GM18520 (cell line): Measurements from ENCODE around the gene OSTN.
"Not testable (repeated sequence)": the region's sequence is repeated elsewhere in the genome, so short reads cannot be mapped to it uniquely, and the experiment has no call there.

Experiments
- ATAC-seq: cut with Tn5 transposase; IDR thresholded peaks from one replicate; pipeline ENCODE4 v1.9.1; 2021; ENCODE audit not compliant: unreplicated experiment

Gene OSTN, protein sequence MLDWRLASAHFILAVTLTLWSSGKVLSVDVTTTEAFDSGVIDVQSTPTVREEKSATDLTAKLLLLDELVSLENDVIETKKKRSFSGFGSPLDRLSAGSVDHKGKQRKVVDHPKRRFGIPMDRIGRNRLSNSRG

DNA sequence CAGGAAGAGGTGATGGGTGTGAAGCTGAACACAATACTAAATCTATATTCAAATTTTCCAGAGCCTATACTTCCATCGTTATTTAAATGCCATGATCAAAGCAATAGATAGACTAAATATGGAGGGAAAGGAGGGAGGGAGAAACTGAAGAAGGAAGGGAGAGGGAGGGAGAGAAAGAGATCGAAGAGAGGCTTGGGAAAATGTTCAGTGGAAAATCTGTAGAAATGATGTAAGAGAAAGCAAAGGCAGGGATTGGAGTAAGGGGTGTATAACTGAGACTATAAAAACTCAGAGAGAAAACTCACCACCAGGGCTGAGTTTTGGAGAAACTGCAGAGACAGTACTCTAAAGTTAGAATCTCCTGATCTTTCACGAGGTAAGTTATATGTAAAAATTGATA, at the start of gene OSTN:
TSS of gene OSTN (plus strand) at position 310 of the 400 bp plus-strand sequence. CDS start 13,292 bp downstream, outside the sequence.
- no peak for ATAC-seq

DNA sequence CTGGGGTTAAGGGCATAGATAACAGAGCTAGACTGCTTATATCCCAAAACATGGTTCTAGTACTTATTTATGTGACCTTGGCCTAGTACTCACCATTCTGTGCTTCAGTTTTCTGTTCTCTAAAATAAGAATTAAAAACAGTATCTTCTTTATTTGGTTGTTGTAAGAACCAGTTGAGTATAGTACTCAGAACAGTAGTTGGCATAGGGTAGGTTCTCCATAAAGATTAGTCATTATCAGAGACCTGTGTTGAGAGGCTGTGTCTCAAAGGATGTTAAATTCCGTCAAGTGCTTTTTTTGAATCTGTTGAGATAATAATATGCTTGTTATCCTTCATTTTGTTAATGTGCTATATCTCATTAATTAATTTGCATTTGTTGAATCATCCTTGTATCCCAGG, 47.4 kb upstream of the OSTN start:
- ATAC-seq = no peak

DNA sequence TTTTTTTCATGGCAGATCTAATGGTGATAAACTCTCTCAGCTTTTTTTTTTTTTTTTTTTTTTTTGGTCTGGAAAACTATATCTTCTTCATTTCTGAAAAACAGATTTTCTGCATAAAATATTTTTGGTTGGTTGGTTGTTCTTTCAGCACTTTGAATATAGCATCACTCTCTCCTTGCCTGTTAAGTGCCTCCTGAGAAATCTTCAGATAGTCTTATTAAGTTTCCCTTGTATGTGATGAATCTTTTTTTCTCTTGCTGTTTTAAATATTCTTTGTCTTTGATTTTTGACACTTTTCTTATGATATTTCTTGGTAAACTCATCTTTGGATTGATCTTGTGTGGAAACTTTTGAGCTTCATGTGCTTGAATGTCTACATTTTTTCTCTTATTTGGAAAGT, 44.2 kb upstream of the OSTN start:
- no peak for ATAC-seq

DNA sequence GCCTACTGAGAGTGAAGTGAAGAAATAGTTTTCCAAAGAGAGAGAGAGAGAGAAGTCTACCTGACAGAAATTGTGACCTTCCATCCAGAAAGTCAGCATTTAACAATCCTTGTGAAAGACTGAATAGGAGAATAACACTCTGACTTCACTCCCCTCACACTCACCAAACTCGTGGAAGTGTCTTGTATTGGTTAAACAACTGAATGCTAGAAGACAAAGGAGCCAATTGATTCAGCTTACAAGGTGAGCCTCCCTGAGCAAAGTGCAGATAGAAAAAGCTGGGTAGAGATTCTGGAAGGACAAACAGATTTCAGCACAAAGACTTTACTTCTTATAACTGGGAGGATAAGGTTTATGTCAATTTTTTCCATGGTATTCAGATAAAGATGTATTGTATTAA, 40.8 kb upstream of the OSTN start:
- no peak for ATAC-seq

DNA sequence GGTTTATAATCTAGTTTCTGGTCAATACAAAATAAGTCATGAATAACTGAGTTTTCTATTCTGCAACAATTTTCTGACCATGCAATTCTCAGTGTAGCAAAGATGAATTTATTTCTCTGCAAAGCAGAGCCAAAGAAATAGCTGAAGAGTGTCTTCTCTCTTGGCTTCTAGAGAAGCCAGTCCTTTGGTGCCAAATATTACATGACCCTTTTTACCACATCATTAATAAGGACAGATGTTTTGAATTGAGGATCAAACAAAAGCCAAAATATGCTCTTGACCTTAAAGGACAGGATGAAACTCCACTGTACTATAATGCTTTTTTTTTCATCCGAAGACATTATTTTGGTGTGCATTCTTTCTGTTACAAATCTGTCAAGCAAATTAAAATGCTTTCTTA, 40.2 kb upstream of the OSTN start:
- no peak for ATAC-seq

DNA sequence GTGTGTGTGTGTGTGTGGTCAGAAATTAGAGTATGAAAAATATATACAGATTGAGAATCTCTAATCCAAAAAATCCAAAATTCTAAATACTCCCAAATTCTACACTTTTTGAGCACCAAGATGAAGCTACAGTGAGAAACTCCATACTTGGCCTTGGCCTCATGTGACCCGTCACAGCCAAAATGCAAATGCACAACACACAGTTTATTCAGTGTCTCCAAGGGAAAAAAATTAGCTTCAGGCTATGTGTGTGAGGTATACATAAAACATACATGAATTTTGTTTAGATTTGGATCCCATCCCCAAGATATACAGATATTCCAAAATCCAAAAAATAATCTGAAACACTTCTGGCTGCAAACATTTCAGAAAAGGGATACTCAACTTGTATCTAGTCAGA, 33.2 kb upstream of the OSTN start:
- no peak for ATAC-seq

DNA sequence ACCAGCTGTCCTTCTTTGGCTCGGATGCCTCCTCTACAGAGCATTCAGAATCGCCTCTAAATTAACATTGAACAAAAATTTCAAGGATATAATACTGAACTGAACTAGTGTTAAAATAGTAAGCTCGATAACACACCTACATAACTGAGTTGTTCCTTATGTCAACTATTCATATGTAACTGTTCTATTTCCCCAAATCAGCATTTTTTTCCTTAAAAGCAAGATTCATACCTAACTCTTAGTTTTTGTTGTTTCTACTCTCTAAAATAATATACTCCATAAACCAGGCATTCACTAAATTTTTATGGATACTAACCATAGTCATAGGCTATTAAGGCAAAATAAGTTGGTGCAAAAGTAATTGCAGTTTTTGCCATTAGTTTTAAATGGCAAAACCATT, 32.7 kb upstream of the OSTN start:
- no peak for ATAC-seq

DNA sequence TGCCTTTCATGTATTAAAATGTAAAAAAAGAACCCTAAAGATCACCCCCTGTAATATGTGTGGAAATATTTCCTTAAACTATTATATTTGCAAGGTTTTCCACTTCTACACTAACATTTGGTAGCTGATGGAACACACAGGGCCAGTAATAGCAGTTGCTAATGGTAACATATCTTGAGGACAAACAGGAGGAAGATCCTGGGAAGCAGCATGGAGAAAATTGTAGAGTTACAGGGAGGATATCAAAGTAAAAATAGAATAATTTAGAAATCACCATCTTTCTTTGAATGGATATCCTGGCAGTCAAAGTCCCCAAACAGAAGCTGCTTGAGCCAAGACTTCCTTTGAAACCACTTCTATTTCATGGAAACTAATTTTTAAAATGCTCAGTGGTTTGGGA, 29.5 kb upstream of the OSTN start:
- no peak for ATAC-seq

DNA sequence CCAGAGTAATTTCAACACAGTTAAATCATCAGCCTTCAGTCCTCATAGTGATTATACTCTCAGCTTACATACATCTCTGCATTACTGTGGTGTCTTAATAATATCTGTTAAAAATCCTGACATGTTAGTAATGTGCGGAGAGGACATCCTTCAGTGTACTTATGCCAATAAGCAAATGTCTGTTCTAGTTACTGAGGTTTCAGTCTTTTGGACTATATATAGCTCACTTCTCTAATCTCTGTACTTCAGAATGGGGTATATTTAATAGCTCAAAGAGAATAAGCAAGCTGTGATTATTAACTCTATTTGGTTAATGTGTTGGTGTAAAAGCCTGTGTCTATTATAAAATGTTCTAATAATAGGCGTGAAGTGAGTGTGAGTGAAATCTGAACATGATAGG, 28.9 kb upstream of the OSTN start:
- no peak for ATAC-seq

DNA sequence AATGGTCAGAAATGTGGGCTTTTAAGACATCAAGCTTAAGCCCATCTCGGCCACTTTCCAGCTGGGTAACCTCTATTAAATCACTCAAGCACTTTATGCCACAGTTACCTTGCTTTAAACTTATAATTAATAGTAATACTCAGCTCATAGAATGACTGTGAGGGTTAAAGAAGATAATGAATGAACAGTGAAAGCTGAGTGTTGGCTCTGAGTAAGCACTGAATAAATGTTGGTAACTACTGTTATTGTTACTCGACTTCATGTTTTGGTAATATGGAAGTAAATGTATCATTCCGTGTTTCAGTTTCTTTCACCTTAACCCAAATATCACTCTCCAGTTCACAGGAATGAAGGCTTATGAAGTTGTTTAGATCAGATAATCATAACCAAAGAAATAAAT, 23.9 kb upstream of the OSTN start:
- no peak for ATAC-seq

DNA sequence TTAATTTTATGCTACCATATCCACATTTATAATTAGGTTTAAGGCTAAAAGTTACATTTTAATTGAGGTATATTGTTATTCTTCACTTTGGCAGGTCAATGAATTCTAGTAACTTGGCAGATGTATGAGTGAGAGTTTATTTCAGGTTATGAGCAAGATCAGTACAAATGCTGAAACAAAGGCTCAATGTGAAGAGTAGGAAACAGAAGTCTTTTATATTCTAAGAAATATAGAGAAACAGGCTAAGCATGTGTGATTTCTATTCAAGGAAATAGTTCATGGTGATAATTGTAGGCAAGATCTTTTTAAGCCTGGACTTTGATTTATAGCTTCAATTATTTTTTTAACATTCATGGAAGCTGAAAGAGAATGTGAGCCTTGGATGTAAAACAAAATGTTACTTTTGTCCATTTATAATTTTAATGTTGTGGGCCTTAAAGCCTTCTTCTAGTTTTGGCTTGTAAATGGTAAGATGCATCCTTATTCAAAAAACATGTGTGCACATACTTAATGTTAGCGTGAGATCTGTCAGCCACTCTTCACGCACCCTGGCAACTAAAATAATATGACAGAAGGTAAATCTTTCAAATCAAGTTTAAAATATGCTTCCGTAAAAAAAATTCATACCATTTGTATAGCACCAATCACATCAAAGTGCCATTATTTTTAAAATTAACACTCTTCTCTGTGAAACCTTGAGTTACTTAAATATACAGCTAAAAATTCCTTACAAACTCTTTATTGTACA, 22.8 kb upstream of the OSTN start:
- no peak for ATAC-seq

DNA sequence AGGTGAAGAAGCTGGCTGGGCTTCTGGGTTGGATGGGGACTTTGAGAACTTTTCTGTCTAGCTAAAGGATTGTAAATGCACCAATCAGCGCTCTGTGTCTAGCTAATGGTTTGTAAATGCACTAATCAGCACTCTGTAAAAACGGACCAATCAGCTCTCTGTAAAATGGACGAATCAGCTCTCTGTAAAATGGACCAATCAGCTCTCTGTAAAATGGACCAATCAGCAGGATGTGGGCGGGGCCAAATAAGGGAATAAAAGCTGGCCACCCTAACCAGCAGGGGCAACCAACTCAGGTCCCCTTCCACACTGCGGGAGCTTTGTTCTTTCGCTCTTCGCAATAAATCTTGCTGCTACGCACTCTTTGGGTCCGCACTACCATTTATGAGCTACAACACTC, 13.7 kb upstream of the OSTN start:
- ATAC-seq = not testable (repeated sequence)

DNA sequence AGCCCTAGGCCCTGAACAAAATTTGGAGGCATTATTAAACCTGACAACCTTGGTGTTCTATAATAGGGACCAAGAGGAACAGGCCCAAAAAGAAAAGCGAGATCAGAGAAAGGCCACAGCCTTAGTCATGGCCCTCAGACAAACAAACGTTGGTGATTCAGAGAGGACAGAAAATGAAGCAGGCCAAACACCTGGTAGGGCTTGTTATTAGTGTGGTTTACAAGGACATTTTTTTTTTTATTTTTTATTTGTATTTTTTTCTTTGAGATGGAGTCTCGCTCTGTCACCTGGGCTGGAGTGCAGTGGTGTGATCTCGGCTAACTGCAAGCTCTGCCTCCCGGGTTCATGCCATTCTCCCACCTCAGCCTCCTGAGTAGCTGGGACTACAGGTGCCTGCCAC, 10.8 kb upstream of the OSTN start:
- not testable (repeated sequence) for ATAC-seq

DNA sequence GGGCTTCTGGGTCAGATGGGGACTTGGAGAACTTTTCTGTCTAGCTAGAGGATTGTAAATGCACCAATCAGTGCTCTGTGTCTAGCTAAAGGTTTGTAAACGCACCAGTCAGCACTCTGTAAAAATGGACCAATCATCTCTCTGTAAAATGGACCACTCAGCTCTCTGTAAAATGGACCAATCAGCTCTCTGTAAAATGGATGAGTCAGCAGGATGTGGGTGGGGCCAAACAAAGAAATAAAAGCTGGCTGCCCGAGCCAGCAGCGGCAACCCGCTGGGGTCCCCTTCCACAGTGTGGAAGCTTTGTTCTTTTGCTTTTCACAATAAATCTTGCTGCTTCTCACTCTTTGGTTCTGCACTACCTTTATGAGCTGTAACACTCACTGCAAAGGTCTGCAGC, 6.8 kb upstream of the OSTN start:
- not testable (repeated sequence) for ATAC-seq

DNA sequence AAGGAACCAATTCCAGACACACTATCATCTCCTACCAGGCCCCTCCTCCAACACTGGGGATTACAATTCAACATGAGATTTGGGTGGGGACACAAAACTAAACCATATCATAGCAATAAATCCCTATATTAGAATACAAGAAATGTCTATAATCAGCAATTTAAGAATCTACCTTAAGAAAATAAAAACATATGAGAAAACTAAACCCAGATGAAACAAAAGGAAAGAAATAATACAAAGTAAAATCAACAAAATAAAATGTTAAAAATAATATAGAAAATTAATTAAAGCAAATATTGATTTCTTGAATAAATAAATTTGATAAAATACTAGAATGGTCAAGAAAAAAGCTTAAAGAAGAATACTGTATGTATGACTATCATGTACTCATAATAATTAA, 6.1 kb upstream of the OSTN start:
- no peak for ATAC-seq

DNA sequence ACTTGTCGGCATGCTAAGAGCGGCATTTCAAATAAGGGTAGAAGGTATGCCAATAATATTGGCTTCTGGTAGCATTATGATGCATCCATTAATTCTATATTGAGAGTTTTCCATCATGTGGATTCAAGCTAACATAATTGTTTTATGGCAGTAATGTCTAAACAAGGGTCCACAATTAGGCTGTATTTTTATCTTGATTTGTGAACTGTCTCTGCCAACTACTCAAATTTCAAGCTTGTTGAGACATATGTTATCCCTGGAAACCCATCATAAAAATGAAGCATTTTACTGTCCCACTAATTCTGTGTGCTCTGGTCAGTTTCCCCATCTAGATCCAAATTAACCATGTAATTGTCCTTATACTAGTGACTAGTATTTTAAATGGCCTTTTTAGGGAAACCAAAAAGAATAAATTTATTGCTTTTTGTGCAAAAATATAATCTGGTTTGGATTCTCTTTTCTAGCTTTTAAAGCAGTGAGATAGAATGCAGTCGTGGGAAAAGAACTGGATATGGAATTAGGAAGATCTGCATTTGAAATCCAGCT, 1.2 kb upstream of the OSTN start:
- ATAC-seq = no peak

DNA sequence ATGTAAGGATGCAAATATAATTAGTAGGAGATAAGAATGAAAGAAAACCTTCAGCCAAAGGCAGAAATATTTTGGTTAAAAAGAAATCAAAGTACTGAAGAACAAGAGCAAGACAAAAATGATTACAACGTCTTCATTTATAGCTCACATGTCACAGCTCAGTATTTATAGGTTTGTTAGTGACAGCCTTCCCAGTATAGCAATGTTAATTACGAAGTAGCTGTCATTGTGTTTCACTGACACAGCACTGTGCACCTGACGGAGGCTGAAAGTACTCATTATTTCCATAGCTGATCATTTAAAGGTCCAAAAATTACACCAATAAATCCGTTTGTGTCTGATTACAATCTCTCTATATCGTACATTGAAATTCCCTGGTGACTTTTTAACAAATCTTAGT, 561 bp upstream of the OSTN start:
- ATAC-seq = no peak

DNA sequence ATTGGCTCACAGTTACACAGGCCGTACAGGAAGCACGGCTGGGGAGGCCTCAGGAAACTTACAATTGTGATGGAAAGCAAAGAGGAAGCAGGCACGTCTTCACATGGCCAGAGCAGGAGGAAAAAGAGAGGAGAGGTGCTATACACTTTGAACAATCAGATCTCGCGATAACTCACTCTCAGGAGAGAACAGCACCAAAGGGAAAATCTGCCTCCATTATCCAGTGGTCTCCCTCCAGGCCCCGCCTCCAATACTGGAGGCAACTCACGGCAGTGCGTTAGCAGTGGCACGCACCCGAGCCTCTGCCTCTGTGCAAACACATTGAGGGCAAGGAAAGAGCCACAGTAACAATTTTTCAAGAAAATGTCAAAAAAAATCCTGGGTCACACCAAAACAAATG, 11.0 kb downstream of the OSTN start:
- ATAC-seq = no peak

DNA sequence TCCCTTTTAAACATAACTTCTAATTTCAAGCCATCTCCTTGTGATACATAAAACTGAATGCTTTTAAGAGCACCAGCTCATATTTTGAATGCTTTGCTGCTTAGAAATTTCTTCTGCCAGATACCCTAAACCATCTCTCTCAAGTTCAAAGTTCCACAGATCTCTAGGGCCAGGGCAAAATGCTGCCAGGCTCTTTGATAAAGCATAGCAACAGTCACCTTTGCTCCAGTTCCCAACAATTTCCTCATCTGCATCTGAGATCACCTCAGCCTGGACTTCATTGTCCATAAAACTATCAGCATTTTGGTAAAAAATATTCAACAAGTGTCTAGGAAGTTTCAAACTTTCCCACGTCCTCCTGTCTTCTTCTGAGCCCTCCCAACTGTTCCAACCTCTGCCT, 17.5 kb downstream of the OSTN start:
- ATAC-seq = no peak

DNA sequence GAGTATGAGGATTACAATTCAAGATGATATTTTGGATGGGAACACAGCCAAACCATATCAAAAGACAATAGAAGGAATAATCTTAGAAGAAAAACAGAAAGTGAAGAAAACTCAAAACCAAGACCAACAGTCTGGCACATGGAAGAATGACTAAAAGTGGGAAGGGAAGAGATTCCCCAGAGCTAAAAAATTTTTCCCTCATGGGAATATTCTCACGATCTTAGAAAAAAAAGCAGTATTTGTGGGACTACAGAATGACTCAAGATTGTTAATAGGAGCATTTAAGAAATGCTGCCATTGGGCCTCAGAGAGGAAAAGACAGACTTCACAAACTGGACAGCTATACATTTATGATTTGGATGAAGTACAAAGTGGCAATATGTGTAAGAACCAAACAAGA, 18.3 kb downstream of the OSTN start:
- ATAC-seq = no peak

DNA sequence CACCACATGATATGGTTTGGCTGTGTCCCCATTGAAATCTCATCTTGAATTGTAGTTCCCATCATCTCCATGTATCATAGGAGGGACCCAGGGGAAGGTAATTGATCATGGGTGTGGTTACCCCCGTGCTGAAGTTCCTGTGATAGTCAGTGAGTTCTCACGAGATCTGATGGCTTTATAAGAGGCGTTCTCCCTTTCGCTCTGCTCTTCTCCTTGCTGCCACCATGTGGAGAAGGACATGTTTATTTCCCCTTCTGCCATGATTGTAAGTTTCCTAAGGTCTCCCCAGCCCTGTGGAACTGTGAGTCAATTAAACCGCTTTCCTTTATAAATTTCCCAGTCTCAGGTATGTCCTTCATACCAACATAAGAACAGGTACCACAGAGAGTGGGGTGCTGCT, 21.9 kb downstream of the OSTN start:
- ATAC-seq = no peak

DNA sequence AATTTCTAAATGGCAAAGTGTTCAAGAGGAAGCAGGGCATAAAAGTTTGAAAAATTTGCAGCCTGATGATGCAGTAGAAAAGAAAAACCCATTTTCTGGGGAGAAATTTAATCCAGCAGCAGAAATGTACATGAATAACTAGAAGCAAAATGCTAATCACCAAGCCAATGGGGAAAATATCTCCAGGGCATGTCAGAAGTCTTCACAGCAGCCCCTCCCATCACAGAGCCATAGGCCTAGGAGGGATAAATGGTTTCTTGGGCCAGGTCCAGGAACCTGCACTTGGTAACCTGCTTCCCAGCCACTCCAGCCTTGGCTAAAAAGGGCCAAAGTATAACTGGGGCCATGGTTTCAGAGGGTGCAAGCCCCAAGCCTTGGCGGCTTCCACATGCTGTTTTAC, 22.6 kb downstream of the OSTN start:
- ATAC-seq = no peak

DNA sequence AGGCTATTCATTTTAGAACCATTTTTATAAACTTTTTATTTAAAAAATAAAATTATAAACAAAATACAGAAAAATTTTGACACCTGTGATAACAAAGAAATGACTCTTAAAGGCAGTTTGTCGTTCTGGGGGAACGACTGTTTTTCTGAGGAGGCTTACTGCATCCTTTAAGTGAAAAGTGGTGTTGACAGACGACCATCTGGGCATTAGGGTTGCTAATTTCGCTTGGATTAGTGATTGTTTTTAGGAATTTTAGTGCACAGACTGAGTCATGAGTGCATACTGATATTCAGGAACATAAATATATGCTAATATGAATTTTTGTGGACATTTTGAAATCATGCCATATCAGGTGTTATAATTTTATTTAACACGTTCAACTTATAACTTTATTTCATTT, 28.5 kb downstream of the OSTN start:
- ATAC-seq = no peak
